Measurements from ENCODE around the gene MYO9B.

DNA sequence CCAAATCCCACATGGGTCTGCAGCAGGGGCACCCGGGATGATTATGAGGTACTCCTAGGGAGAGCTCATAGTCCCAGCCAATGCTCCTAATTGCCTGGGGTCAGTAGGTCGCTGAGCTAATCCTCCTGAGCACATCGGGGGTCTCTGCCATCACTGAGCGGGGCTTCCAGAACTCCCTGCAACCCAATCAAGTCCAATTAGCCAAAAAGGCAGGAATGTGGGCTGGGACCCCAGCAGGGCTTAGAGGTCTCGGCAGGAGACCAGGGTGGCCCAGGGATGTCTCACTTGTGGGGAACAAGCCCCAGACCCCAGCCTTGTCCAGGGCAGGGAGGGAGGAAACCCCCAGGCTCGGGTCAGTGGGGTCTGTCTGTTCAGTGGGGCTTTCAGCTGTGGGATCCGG lies 31.8 kb upstream of the MYO9B start:
- TF ChIP-seq, protein P1, sequence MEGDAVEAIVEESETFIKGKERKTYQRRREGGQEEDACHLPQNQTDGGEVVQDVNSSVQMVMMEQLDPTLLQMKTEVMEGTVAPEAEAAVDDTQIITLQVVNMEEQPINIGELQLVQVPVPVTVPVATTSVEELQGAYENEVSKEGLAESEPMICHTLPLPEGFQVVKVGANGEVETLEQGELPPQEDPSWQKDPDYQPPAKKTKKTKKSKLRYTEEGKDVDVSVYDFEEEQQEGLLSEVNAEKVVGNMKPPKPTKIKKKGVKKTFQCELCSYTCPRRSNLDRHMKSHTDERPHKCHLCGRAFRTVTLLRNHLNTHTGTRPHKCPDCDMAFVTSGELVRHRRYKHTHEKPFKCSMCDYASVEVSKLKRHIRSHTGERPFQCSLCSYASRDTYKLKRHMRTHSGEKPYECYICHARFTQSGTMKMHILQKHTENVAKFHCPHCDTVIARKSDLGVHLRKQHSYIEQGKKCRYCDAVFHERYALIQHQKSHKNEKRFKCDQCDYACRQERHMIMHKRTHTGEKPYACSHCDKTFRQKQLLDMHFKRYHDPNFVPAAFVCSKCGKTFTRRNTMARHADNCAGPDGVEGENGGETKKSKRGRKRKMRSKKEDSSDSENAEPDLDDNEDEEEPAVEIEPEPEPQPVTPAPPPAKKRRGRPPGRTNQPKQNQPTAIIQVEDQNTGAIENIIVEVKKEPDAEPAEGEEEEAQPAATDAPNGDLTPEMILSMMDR (conservative IDR thresholded peaks at IDR 0.05; ENCODE audit: low read depth, low read length) = no peak
- TF ChIP-seq EZH2 (IDR thresholded peaks at IDR 0.05; ENCODE audit: low read length, unreplicated experiment) (no peak), EZH2phosphoT487 (IDR thresholded peaks at IDR 0.05; ENCODE audit: borderline replicate concordance, low read length) (no peak)
